Brain pericyte (primary cell): ENCODE data around the gene ITPKB.
"Not testable (repeated sequence)": the region's sequence is repeated elsewhere in the genome, so short reads cannot be mapped to it uniquely, and the experiment has no call there.

Experiments
- DNase-seq: peaks from one replicate; pipeline ENCODE4 v3.0.0-alpha.2; 2012; ENCODE audit warnings: low read depth, low spot score

ITPKB gene

GRCh38 chr1:226651041-226651731 is 87.9 kb downstream of the ITPKB start:
- DNase-seq: no peak

- DNase-seq: no peak
These were observed 88.7 kb downstream of the ITPKB start for GRCh38 chr1:226650236-226650841.

GRCh38 chr1:226649780-226650179 is 89.3 kb downstream of the ITPKB start:
- no peak for DNase-seq

GRCh38 chr1:226649244-226649643 is 89.8 kb downstream of the ITPKB start:
- DNase-seq: no peak

- no peak for DNase-seq
These were observed 90.7 kb downstream of the ITPKB start for GRCh38 chr1:226648421-226648820.

- DNase-seq: no peak
These were observed 91.4 kb downstream of the ITPKB start for GRCh38 chr1:226647719-226648118.

GRCh38 chr1:226646870-226647449 is 92.1 kb downstream of the ITPKB start:
- DNase-seq: no peak

GRCh38 chr1:226646026-226646869 is 92.8 kb downstream of the ITPKB start:
- no peak for DNase-seq

- no peak for DNase-seq
These were observed 93.7 kb downstream of the ITPKB start for GRCh38 chr1:226645279-226645976.

GRCh38 chr1:226644541-226645176 is 94.4 kb downstream of the ITPKB start:
- DNase-seq: no peak

- no peak for DNase-seq
These were observed 95.2 kb downstream of the ITPKB start for GRCh38 chr1:226643611-226644540.

GRCh38 chr1:226643177-226643576 is 95.9 kb downstream of the ITPKB start:
- DNase-seq: no peak

GRCh38 chr1:226642421-226642820 is 96.7 kb downstream of the ITPKB start:
- DNase-seq: no peak

GRCh38 chr1:226641671-226642231 is 97.3 kb downstream of the ITPKB start:
- DNase-seq: no peak

GRCh38 chr1:226640321-226641136 is 98.6 kb downstream of the ITPKB start:
- DNase-seq: no peak

GRCh38 chr1:226639631-226640061 is 99.4 kb downstream of the ITPKB start:
- no peak for DNase-seq

GRCh38 chr1:226639206-226639605 is 99.9 kb downstream of the ITPKB start:
- not testable (repeated sequence) for DNase-seq

GRCh38 chr1:226638608-226639007 is 100.5 kb downstream of the ITPKB start:
- DNase-seq: no peak
